ENCODE measurements around the gene MYO5C.
A peak's percentile ranks its signal among the peaks of the same experiment; 100 is the strongest.

MYO5C gene

GRCh38 chr15:52278636-52279367 is 16.8 kb downstream of the MYO5C start:
- DNase-seq (ENCODE audit: low read depth): no peak

GRCh38 chr15:52278135-52278534 is 17.5 kb downstream of the MYO5C start:
- no peak for DNase-seq (ENCODE audit: low read depth)

- no peak for DNase-seq (ENCODE audit: low read depth)
Measured at GRCh38 chr15:52277575-52277974, 18.0 kb downstream of the MYO5C start.

DNA sequence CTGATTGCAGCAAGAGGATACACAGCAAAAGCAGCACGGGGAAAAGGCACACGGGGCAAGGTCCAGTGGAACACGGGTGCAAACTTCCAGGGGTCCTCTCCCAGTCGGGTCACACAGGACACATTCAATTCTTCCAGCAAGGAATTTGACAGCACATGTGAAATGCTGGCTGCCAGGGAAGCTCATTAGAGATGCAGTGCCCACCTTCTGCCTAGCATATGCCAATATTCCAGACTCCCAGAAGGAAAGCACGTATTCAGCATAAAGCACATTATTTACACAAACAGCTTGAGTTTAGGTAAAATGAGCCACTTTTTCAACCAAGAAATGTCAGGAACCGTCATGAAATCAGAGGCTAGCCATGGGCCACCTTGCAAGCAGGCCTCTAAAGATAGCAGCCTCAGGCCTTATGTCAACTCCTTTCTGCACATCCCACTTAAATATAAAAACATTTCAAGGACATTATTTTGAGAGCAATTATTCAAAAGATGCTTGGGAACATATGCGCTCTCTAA is 19.3 kb downstream of the MYO5C start:
- DNase-seq (ENCODE audit: low read depth): no peak

DNA sequence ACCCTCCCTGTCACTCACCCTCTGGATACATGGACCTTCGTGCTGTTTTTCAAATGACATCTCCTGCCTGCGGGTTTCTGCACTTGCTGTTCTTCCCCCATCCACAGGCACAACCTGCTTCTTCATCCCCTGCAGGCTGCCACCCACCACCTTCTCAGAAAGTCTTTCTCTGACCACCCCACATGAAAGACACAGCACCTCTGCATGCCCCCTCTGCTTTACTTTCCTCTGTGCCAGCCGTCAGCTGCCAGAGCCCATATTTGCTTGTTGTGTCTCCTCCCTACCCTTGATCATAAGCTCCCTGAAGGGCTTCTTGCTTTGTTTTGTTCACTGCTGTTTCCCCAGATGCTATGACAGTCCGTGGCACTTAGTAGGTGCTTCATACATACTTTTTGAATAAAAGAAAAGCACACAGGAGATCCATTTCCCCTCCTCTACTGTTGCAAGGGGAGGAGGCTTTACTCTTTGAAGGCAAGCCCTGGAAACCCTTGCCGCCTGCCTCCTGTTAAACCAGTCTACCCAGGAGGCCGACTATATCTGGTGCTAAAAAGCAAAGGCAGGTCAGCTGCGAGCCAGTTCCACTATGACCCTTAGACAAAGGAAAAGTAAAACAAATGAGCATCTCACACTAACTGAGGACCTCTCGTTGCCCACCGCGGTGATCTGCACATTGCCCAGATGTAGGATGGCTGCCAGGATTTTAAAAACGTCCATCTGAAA is 31.9 kb downstream of the MYO5C start:
- no peak for DNase-seq (ENCODE audit: low read depth)

GRCh38 chr15:52262364-52262763 is 33.2 kb downstream of the MYO5C start:
- DNase-seq (ENCODE audit: low read depth): no peak

DNA sequence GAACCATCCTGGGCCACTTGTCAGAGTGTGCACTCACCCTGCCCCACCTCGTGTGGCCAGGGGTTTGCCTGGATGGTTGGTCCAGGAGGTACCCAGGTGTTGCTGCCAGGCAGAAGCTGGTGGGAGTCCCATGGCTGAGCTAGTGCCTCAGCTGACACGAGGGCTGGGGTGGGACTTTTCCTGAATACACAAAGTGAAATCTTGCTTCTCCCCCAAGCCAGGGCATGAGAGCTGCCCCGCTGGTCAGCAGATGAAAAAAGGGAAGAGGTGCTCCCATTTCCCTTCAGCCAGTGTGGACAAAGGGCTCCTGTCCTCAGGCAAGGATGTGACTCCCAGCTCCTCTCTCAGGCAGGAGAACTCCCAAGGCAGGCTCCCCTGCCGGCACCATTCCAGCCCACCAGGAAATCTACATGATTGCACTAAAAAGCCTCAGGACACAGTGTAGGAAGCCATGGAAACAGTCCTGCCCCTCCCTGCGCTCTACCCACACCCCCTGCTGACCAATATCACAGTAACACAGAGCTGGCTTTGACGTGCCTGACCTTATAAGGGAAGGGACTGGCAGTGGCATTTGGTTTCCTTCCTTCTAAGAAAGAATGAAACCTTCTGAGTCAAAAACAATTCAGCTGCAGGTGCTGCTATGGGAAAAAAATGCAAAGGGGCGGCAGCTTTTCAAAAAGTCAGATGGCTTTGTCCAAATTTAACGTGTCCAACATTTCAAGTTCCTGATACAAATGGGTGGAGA is 33.9 kb downstream of the MYO5C start:
- peak; percentile 53 for DNase-seq (ENCODE audit: low read depth)

GRCh38 chr15:52261026-52261425 is 34.6 kb downstream of the MYO5C start:
- DNase-seq (ENCODE audit: low read depth): no peak

- DNase-seq (ENCODE audit: low read depth): no peak
Measured at GRCh38 chr15:52259503-52259902, 36.1 kb downstream of the MYO5C start.

GRCh38 chr15:52258461-52258860 is 37.1 kb downstream of the MYO5C start:
- DNase-seq (ENCODE audit: low read depth): no peak

DNA sequence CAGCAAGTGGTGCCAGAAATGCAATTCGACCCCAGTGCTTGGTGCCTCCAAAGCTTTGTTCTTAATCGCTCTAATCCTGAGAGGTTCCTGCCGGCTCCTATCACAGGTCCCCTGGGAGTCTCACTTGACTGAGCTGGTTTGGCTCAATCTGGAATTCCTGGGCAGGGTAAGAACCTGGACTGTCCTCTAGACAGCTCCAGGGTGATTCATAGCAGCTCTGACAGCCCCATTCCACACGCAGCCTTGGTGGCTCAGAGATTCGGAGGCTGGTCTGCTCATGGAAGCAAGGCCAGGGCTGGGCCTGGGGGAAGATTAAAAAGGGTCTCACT is 37.9 kb downstream of the MYO5C start:
- peak; percentile 35 for DNase-seq (ENCODE audit: low read depth)

DNA sequence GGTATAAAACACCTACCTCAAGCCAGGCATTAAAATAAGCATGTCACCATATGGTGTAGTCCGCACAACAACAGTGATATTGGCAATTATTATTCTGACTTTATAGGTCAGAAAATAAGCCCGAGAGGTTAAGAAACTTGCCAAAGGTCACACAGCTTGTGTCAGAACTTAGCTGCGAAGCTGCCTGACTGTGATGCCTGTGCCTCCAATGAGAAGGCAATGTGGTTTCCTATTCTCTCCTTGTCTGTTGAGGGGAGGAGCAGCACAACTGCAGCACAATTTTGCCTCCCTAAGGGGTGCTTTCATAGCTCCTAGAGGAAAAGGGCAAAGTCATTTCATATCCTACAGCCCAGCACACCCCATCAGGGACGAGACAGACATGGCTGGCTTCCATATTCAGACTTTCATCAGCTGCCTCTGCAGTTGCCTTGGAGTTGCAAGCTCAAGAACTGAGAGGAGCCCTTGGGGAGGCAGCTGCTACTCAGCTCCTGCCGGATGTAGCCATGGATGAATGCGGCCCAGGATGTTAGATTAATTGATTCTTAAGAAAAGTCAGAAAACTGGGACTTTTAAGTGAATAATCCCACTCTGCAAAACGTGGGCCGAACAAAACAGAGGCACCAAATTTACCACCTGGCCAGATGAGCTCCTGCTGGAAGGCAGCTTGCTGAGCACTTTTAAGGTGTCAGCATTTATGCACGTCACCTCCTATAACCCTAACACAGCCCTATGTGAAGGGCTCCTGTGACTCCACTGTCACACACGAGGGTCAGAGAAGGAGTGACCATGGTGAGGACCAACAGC is 38.5 kb downstream of the MYO5C start:
- DNase-seq (ENCODE audit: low read depth): peak; percentile 30

DNA sequence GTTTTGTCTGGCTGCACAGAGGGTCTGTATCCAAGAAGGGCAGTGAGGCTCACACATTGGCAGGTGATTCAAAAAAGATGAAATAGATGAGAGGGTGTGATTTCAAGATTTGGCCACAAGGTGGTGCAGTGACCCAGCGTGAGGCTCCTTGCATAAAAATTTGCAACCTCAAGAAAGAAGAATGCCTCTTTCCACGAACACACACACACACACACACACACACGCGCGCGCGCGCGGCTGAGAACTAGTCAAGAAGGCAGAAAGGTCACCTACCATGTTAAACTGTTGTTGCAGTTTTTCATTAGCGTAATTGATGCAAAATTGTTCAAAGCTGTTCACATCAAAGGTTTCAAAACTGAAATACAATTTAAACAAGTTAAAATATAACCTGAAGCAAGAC is 39.2 kb downstream of the MYO5C start:
- DNase-seq (ENCODE audit: low read depth): peak; percentile 69

- no peak for DNase-seq (ENCODE audit: low read depth)
Measured at GRCh38 chr15:52255935-52256334, 39.7 kb downstream of the MYO5C start.

DNA sequence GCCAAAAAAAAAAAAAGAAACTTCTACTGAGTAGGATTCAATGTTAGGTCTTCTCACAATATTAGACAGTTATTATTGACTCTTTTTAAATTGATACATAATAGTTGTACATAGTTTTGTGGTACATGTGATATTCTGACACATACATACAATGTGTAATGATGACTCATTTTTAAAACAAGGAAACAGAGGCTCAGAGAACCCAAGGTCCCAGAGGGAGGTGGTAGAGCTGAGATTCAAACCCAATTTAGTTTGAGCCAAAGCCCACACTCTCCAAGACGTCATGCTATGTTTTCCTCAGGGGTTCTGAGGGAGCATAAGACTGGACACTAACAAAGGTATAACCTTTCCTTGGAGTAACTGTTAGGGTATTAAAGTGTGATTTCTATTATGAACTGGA is 40.6 kb downstream of the MYO5C start:
- DNase-seq (ENCODE audit: low read depth): peak; percentile 87

- DNase-seq (ENCODE audit: low read depth): no peak
Measured at GRCh38 chr15:52254391-52254790, 41.2 kb downstream of the MYO5C start.

DNA sequence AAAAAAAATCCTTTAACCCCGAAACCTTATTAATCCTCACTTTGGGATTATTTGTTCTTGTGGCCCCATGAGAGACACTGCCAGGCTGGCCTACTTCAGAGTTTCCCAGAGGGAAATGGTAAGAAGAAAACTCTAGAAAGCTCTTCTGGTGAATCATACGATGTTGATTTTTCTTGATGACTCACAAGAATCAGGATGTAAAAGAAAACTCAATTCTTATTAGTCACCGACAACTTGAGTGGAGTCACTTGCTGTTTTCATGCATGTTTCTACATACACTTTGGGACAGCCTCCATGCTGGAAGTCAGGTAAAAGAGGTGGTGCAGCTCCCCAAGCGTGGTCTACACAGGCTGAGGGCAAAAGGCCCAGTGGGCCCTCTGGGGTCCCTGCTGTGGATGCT is 42.8 kb downstream of the MYO5C start:
- peak; percentile 92 for DNase-seq (ENCODE audit: low read depth)

GRCh38 chr15:52251144-52251860 is 44.3 kb downstream of the MYO5C start:
- DNase-seq (ENCODE audit: low read depth): no peak

- no peak for DNase-seq (ENCODE audit: low read depth)
Measured at GRCh38 chr15:52247461-52247860, 48.1 kb downstream of the MYO5C start.

GRCh38 chr15:52246686-52247431 is 48.7 kb downstream of the MYO5C start:
- peak; percentile 46 for DNase-seq (ENCODE audit: low read depth)

Measured in stromal cell of bone marrow (primary cell).